Activated CD4-positive, alpha-beta T cell treated with anti-CD3 and anti-CD28 coated beads, Interleukin-2, amount 50 U/mL, for 16 hours (primary cell): Measurements from ENCODE around the gene PELI3.
A peak's percentile ranks its signal among the peaks of the same experiment; 100 is the strongest.
"Not testable (repeated sequence)": the region's sequence is repeated elsewhere in the genome, so short reads cannot be mapped to it uniquely, and the experiment has no call there.

ENCODE experiments used
- DNase-seq: peaks from one replicate; pipeline ENCODE4 v3.0.0-alpha.2; 2020

The PELI3 gene

GRCh38 chr11:66466225-66467033 lies at the start of gene PELI3:
Gene PELI3 (plus strand): TSS chr11:66466905. CDS start chr11:66468129, 1,224 bp downstream.
- peak; percentile 94 for DNase-seq

- DNase-seq = no peak
These were observed 49.7 kb upstream of the PELI3 start for GRCh38 chr11:66417000-66417399.

- DNase-seq = peak; percentile 68
These were observed 48.3 kb upstream of the PELI3 start for GRCh38 chr11:66418168-66418985.

GRCh38 chr11:66418986-66419308 lies 47.8 kb upstream of the PELI3 start:
- DNase-seq = no peak

GRCh38 chr11:66419825-66420224 lies 46.9 kb upstream of the PELI3 start:
- no peak for DNase-seq

GRCh38 chr11:66420671-66421476 lies 45.8 kb upstream of the PELI3 start, which contains the start of gene NPAS4:
Gene NPAS4 (plus strand): TSS chr11:66421035. CDS start chr11:66421180, 145 bp downstream.
- no peak for DNase-seq

- DNase-seq = peak; percentile 82
These were observed 45.1 kb upstream of the PELI3 start for GRCh38 chr11:66421492-66422205.

GRCh38 chr11:66426314-66426713 lies 40.4 kb upstream of the PELI3 start:
- DNase-seq = no peak

GRCh38 chr11:66428933-66429332 lies 37.8 kb upstream of the PELI3 start:
- no peak for DNase-seq

- peak; percentile 76 for DNase-seq
These were observed 36.6 kb upstream of the PELI3 start for GRCh38 chr11:66429983-66430602.

GRCh38 chr11:66431287-66431686 lies 35.4 kb upstream of the PELI3 start:
- not testable (repeated sequence) for DNase-seq

GRCh38 chr11:66431871-66432329 lies 34.8 kb upstream of the PELI3 start:
- DNase-seq = not testable (repeated sequence)

- no peak for DNase-seq
These were observed 34.1 kb upstream of the PELI3 start for GRCh38 chr11:66432597-66432996.

- DNase-seq = no peak
These were observed 28.7 kb upstream of the PELI3 start for GRCh38 chr11:66437979-66438503.

GRCh38 chr11:66438504-66439466 lies 27.9 kb upstream of the PELI3 start, which contains the start of gene MRPL11:
Gene MRPL11 (minus strand): TSS chr11:66438848. CDS start chr11:66438754, 94 bp downstream.
- DNase-seq = peak; percentile 95

GRCh38 chr11:66440101-66440939 lies 26.4 kb upstream of the PELI3 start:
- DNase-seq = not testable (repeated sequence)

- DNase-seq = not testable (repeated sequence)
These were observed 25.8 kb upstream of the PELI3 start for GRCh38 chr11:66440940-66441282.

GRCh38 chr11:66443602-66444001 lies 23.1 kb upstream of the PELI3 start:
- DNase-seq = no peak

- DNase-seq = no peak
These were observed 19.7 kb upstream of the PELI3 start for GRCh38 chr11:66447012-66447411.
